DMS153 treated with DMSO at 0.1 percent for 48 hours (cell line): Measurements from ENCODE around the gene METRN.
"Not testable (repeated sequence)": the region's sequence is repeated elsewhere in the genome, so short reads cannot be mapped to it uniquely, and the experiment has no call there.

Experiments used
- DNase-seq: peaks from one replicate; lab custom pipeline; 2025; ENCODE audit not compliant: unreplicated experiment; lab: John Stamatoyannopoulos, UW

The METRN gene

GRCh38 chr16:691242-691641 lies 23.7 kb upstream of the METRN start:
- DNase-seq = not testable (repeated sequence)

GRCh38 chr16:692356-693108 lies 22.4 kb upstream of the METRN start:
- no peak for DNase-seq

GRCh38 chr16:693364-693763 lies 21.6 kb upstream of the METRN start:
- no peak for DNase-seq

- no peak for DNase-seq
These were observed 21.2 kb upstream of the METRN start for GRCh38 chr16:693766-694165.

GRCh38 chr16:694187-694862 lies 20.6 kb upstream of the METRN start:
- DNase-seq = no peak

- DNase-seq = no peak
These were observed 20.0 kb upstream of the METRN start for GRCh38 chr16:694863-695354.

- DNase-seq = peak; percentile 94
These were observed 19.4 kb upstream of the METRN start for GRCh38 chr16:695355-696089.

GRCh38 chr16:698911-699671 lies 15.8 kb upstream of the METRN start:
- DNase-seq = no peak

- DNase-seq = no peak
These were observed 14.0 kb upstream of the METRN start for GRCh38 chr16:700684-701584.

GRCh38 chr16:702341-702740 lies 12.6 kb upstream of the METRN start:
- no peak for DNase-seq

- DNase-seq = no peak
These were observed 11.5 kb upstream of the METRN start for GRCh38 chr16:703406-703805.

- no peak for DNase-seq
These were observed 10.9 kb upstream of the METRN start for GRCh38 chr16:704047-704446.

GRCh38 chr16:704552-705380 lies 10.2 kb upstream of the METRN start:
- no peak for DNase-seq

GRCh38 chr16:705431-706188 lies 9.3 kb upstream of the METRN start, which contains the start of gene FBXL16:
FBXL16 (minus strand) TSS chr16:705801; CDS start chr16:697405, 8,396 bp downstream.
- DNase-seq = no peak

- DNase-seq = no peak
These were observed 8.5 kb upstream of the METRN start for GRCh38 chr16:706189-707061.

GRCh38 chr16:707062-707538 lies 7.8 kb upstream of the METRN start:
- no peak for DNase-seq

- no peak for DNase-seq
These were observed 6.9 kb upstream of the METRN start for GRCh38 chr16:708019-708418.
